A673 (cell line): ENCODE measurements around the gene THAP12.

Experiments used
- EZH2 ChIP-seq: fragments of 200-600 bp; sonication (generic); IDR thresholded peaks from 2 replicates; pipeline ENCODE4 v1.6.1; 2017; ENCODE audit warnings: borderline replicate concordance, low read depth, mild to moderate bottlenecking, mixed read lengths, antibody characterized with exemption, low read length; ENCODE audit not compliant: poor library complexity, severe bottlenecking
- TF ChIP-seq, protein P1 (sequence below): fragments of 300-800, 200-600 bp; sonication (generic); conservative IDR thresholded peaks from 2 replicates; pipeline ENCODE4 v1.5.1; 2017; ENCODE audit warnings: low read depth, mild to moderate bottlenecking, antibody characterized with exemption, low read length, moderate library complexity, mixed read lengths

DNA sequence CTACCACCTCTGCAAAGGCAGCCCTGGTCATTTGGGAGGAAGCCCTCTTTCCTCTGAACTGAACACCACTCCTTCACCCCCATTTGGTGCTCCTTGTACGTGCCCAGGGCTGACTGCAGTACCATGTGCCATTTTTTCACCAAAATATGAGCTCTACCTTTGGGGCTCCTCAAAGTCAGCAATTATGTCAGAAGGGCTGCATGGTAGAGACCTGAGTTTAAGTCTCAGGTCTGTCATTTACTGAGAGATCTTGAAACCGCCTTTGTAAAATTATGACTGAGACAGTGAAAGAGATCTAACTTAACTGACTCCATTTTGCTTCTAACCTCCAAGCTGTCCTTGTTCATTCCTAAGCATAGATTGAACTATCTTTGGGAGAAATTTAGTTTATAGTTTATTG is 58.0 kb downstream of the THAP12 start:
- TF ChIP-seq, protein P1, sequence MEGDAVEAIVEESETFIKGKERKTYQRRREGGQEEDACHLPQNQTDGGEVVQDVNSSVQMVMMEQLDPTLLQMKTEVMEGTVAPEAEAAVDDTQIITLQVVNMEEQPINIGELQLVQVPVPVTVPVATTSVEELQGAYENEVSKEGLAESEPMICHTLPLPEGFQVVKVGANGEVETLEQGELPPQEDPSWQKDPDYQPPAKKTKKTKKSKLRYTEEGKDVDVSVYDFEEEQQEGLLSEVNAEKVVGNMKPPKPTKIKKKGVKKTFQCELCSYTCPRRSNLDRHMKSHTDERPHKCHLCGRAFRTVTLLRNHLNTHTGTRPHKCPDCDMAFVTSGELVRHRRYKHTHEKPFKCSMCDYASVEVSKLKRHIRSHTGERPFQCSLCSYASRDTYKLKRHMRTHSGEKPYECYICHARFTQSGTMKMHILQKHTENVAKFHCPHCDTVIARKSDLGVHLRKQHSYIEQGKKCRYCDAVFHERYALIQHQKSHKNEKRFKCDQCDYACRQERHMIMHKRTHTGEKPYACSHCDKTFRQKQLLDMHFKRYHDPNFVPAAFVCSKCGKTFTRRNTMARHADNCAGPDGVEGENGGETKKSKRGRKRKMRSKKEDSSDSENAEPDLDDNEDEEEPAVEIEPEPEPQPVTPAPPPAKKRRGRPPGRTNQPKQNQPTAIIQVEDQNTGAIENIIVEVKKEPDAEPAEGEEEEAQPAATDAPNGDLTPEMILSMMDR = no peak
- TF ChIP-seq EZH2 = no peak
